Activated CD4-positive, alpha-beta T cell treated with anti-CD3 and anti-CD28 coated beads, Interleukin-2, amount 50 U/mL, for 4 hours (primary cell): ENCODE data around the gene BAIAP3.

Experiments used
- DNase-seq, 2 experiments: peaks; one replicate each; pipeline ENCODE4 v3.0.0-alpha.2; 2020

BAIAP3 gene

DNA sequence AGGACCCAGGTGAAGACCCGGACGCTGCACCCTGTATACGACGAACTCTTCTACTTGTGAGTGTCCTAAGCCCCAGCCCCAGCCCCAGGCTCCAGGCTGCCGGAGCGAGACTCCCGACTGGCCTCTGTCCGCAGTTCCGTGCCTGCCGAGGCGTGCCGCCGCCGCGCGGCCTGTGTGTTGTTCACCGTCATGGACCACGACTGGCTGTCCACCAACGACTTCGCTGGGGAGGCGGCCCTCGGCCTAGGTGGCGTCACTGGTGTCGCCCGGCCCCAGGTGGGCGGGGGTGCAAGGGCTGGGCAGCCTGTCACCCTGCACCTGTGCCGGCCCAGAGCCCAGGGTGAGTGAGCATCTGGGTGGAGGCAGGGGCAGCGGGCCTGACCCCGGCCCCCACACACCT, 14.5 kb downstream of the BAIAP3 start:
- DNase-seq, result no peak

DNA sequence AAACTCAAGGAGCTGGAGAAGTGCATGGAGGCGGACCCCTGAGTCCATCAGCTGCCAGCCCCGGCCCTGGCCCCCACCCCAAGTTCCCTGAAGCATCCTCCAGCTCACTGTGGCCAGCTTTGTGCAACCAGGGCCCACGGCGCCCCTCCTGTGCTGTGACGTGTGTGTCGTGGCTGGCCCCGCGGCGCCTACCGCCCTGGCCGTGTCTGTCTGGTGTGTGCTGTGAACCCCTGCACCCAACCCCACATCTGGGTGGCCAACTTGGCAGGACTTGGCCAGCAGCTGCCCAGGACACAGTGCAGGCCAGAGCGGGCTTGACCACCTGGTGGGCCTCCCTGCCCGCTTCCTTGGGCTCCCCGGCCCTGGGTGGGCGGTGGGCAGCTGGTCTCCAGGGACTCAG, 15.0 kb downstream of the BAIAP3 start:
- no peak for DNase-seq

DNA sequence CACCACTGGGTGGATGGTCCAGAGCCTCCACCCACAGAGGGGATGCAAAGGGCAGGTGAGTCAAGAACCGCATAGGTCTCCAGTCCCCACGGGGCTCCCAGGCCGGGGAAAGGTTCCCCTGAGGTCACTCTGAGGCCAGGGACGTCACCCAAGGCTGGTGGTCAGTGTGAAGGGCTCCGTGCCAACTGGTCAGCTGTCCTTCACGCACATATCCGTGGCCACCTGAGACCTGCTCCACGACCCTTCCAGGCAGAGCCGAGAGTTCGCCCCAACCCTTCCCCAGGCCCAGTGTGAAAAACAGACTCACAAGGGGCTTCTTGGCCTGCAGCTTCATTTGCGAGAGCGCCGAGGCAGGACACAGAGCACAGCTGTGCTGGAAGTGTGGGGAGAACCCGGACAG, 15.5 kb downstream of the BAIAP3 start:
- no peak for DNase-seq

DNA sequence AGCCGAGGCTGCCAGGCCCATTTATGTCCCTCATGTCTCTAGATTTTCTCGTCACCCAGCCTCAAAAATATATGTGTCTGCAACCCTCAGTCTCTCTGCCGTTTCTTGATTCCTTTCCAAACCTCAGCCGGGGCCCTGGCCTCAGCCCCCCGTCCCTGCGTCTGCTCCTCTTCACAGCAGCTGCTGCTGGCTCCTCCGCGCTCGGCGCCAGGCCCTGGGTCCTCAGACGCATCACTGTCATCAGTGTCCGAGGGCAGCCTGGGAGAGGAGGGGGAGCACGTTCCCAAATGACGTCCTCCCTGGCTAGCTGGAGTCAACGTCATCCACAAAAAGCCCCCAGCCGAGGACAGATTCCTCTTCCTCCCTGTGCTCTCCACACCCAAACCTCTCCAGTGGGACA, 15.9 kb downstream of the BAIAP3 start:
- no peak for DNase-seq

DNA sequence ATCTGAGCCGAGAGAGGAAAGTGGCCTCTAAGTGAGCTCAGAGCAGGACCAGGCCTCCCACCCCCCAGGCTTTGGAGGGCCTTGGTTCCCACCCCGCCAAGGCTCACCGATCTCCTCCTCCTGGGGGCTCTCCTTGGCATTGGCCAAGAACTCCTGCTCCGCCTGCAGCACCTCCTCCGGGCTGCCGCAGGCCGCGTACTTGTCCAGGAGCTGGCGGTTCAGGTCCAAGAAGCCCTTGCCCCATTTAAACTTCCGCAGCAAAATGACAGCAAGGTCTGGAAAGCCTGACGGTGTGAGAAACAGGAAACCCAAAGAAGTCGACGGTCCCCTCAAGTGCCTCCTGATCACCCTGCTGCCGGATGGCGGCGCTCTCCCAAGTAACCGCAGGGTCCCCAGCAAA, 16.5 kb downstream of the BAIAP3 start:
- no peak for DNase-seq

DNA sequence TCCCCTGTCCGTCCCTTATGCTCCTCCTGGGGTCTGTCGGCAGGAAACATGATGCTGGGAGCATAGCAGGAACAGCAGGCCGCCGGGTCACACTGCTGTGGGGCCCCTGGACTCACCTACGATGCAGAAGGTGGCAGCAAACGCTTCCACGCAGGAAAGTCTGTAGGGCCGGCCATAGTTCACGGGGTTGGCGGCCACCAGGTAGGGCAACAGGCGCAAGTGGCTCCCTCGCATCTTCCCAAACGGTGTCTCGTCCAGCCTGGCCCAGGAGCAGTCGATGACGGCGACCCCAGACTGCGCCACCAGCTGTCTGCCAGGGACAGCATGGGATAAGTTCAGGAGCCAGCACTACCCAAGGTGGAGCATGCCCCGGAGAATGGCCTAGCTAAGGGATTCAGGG, 17.2 kb downstream of the BAIAP3 start:
- no peak for DNase-seq

DNA sequence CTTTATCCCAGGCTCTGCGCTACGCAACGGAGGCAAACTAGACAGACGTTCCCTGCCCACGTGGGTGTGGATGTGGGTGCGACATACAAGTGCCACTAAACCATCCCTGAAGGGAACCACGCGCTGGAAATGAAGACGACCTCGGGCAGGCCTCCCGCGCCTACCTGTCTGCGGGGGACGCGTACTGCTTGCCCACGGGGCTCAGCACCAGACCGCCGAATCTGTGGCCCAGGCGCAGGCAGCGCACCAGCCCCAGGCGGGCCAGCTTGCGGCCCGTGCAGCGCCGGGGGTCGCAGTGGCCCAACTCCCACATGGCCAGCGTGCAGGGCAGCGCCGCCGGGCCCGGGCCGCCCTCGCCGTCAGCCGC, 17.8 kb downstream of the BAIAP3 start:
- DNase-seq, result peak in 1 of 2 experiments; percentile 14

DNA sequence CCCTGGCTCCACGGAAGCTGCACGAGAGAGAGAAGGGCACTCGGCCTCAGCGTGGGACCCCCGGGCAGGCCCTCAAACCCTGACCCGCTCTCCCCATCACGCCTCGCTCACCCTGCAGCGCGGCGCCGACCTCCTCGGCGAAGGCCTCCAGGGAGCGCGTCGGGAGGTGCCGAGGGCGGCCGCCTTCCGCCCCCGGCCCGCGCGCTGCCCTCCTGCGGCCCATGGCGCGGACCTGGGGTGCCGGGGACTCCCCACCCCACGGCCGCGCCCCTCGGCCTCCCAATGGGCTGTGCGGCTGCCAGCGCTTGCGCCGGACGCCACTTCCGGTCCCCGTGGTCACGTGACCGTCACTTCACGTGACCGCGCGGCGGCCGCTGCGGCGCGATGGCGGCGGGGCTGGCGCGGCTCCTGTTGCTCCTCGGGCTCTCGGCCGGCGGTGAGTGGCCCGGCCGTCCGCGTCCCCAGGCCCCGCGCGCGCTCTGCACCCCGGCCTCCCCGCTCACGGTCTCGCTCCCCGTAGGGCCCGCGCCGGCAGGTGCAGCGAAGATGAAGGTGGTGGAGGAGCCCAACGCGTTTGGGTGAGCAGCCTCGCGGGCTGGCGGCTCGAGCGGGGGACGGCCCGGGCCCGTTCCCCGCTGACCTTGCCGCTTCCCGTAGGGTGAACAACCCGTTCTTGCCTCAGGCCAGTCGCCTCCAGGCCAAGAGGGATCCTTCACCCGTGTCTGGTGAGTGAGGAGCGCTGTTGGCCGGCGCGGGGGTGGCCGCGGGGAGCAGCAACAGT, 18.3 kb downstream of the BAIAP3 start, which contains the start of the genes GNPTG and TSR3:
Gene GNPTG, plus strand, starts transcription at position 350 of the 781 bp plus-strand sequence. Its CDS starts 35 bp downstream, at position 385.
Gene TSR3, minus strand, starts transcription at position 297 of the 781 bp plus-strand sequence. Its CDS starts 74 bp downstream, at position 223.
- DNase-seq, result peak; percentile 61 to 70

DNA sequence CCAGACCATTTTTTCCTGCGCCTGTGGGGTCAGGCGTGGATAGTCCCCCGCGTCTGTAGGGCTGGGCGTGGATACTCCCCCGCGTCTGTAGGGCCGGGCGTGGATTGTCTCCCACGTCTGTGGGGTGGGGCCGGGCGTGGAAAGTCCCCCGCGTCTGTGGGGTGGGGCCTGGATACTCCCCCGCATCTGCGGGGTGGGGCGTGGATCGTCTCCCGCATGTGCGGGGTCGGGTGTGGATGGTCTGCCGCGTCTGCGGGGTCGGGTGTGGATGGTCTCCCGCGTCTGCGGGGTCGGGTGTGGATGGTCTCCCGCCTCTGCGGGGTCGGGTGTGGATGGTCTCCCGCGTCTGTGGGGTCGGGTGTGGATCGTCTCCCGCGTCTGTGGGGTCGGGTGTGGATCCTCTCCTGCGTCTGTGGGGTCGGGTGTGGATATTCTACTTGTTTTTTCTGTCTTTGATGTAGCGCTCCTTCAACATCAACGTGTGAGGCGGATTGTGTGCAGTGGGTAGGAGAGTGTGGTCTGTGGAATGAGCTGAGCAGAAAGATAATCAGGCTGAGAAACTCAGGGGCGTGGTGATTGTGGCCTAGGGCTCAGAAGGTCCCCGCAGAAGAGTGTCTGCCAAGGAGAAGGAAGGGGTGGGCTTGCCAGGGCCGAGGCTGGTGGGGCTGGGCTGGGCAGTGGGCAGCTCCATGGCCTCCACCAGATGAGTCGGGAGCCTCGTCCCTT, 21.5 kb downstream of the BAIAP3 start:
- no peak for DNase-seq

DNA sequence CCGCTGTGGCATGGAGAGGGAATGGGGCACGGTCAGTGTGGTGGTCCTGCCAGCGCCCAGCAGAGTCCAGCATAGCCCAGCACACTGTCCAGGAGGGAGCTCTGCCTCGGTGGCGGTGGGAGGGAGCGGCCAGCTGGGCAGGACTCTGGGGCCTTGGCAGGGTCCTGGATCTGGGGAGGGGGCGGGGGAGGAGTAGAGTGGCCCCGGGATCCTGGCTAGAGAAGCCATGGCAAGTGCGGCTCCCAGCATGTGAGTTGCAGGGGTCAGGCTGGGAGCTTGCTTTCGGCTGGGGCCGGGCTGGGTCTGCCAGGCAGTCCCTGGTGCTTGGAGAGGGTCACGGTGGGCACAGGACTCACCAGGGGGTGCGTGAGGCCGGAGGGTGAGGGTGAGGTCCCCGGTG, 22.1 kb downstream of the BAIAP3 start:
- DNase-seq, result no peak

DNA sequence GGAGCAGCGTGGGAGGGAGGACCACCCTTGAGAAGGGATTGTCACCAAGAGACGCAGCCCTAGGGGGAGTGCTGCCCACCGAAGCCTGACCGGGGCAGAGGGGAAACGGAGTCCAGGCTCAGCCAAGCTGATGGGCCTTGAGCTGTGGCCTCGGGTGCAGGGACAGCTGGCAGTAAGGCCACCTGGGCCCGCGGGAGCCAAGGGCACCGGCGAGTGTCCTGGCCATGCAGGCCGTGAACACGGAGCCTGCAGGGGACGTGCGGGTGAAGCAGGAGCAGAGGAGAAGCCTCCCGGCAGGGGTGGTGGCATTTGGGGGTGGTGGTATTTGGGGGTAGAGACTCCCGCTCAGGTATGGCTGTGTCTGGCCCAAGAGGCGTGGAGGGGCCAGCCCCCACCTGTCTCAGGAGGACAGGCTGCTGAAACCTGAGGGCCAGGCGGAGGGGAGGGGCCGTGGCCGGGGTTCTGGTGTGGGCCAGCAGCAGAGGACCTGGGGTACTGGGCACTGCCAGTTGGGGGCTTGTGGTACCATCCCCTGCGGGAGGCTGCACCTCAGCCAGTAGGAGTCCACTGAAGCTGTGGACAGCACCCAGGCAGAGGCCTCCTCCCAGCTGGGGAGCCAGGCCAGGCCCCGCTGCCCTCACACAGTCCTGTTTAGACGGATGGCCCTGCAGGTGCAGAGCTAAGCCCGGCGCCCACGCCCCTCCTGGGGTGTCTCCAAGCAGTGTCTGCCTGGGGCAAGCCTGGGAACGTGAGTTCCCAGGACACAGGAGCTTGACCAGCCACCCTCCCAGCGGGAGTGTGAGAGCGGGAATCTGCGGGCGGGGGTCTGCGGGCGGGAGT, 22.8 kb downstream of the BAIAP3 start:
- no peak for DNase-seq

DNA sequence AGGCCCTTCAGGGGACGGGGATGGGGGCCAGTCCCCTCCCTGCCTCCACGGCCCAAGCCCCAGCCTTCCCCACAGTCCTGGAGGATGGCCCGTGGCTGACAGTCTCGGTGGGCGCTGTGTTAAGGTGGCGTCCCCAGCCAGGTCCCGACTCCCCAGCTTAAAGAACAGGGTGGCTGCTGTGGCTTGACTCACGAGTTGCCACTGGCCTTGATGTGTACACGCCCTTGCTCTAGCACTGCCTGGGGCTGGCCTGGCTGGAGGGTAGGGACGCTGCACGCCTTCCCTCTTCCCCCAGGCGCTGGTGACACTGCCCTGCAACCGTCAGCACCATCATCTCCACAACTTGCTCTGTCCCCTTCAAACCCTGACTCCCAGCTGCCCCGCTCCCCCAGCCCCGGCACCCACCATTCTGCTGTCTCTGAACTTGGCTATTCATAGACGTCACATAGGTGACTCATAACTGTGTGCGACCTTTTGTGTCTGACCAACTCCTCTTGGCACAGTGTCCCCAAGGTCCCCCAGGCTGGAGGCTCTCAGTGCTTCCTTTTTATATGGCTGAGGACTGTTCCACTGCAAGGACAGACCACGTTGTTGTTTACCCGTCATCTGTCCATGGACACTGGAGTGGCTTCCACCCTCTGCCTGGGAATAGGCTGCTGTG, 24.6 kb downstream of the BAIAP3 start:
- DNase-seq, result no peak

DNA sequence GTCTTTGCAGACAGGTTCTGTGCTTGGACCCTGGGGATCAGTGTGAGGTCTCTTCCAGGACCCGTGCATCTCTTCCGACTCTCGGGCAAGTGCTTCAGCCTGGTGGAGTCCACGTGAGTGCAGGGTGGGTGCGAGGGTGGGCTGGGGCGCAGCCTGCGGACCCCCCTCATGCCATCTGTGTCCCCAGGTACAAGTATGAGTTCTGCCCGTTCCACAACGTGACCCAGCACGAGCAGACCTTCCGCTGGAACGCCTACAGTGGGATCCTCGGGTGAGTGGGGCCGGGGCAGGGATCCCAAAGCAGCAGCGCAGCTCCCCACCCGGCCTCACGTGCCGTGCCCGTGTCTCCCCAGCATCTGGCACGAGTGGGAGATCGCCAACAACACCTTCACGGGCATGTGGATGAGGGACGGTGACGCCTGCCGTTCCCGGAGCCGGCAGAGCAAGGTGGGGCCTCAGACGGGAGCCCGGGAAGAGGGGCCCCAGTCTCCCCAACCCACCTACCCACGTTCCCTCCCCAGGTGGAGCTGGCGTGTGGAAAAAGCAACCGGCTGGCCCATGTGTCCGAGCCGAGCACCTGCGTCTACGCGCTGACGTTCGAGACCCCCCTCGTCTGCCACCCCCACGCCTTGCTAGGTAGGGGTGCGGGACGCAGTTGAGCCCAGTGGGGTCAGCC, 28.4 kb downstream of the BAIAP3 start:
- no peak for DNase-seq

DNA sequence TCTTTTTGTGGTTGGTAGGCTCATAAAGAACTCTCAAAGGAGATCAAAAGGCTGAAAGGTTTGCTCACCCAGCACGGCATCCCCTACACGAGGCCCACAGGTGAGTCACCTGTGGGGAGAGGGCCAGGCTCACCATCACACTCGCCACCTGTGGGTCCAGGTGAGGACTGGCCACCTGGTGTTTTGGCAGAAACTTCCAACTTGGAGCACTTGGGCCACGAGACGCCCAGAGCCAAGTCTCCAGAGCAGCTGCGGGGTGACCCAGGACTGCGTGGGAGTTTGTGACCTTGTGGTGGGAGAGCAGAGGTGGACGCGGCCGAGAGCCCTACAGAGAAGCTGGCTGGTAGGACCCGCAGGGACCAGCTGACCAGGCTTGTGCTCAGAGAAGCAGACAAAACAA, 29.4 kb downstream of the BAIAP3 start:
- DNase-seq, result no peak

DNA sequence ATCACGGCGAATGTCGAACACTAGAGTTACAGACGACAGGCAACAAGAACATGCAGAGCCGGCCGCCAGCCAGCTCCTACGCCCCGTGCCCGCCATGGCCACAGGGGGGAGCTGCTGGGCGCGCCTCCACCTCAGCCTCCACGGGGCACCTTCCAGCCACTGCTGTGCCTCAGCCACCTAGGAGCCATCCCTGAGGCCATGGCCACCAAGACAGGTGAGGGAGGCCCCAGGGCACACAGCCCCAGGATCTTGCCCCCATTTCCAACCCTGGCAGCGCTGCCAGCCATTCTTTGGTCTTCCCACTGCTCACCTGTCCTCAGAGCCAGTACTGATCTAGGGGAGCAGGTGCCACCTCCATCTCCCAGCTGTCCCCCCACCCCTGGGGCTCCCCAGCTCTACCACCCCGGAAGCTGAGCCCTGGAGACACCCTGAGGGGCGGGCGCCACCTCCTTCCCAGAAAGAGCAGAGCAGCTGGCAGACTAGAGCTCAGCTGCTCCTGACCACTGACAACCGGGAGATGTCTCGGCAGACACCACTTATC, 30.1 kb downstream of the BAIAP3 start:
- DNase-seq, result peak; percentile 59 to 60

DNA sequence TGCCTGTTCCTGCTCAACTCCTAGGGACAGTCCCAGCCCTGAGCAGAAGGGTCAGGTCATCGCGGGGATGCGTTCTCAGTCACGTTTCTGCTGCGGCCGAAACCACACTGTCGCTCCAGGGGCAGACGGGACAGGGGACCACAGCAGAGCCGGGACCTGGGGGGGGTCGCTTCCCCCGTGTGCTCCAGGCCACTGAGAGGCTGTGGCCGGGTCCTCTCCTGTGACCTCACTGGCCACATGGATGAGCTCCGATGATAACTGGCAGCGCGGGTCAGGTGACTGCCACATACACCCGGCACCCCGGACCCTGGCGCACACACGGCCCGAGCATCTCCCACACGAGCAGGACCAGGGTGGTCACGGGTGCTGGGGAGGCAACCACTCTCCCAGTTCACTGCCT, 31.1 kb downstream of the BAIAP3 start:
- no peak for DNase-seq

DNA sequence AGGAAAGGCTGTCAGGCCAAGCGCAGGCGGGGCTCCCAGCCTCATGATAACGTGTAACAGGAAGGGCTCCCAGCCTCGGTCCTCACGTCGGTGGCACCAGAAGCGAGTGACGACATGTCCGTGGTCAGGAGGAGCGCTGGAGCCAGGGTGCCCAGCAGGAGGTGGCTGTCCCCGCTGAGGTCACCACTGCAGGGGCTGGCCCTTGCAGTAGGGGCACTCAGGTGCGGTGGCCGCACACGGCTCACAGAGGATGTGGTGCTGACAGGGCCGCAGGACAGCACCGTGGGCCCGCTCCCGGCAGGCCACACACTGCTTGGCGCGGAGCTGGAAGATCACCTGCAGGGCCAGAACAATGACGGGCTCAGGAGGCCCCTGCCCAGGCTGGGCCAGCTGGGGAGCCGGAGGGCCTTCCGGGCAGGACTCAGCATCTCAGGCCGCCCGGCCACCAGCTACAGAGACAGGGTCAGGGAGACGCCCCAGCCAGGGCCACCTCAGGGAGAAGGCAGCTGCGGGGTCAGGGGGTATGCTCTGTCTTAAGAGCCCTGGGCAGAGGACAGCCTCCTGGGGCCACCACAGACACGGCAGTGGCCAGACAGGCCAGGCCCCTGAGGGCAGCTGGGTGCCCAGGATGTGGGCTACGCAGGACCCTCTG, 32.7 kb downstream of the BAIAP3 start:
- DNase-seq, result no peak

DNA sequence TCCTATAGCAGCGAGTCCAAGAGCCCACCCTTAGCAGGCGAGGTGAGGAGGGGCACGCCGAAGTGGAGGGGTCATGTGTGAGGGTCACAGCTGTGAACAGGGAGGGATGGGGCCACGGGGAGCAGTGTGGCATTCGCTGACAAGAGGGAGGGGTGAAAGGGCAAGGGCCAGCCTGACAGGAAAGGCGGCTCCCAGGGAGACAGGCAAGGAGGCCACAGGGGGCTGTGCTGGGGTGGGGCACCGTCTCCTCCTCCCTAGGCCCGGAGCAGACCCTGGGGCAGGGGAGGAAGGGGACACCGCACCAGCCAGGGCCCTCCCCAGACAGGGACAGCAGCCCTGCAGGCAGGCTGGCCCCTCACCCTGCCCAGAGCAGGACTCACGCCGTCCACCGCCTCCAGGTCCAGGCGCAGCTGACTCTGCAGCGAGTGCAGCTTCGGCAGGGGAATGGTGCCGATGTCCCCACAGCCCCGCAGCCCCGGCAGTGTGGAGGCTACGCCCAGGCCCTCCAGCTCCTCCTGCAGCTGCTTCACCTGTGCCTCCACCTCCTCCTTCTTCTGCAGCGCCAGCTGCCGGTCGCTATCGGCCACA, 33.4 kb downstream of the BAIAP3 start:
- DNase-seq, result no peak

DNA sequence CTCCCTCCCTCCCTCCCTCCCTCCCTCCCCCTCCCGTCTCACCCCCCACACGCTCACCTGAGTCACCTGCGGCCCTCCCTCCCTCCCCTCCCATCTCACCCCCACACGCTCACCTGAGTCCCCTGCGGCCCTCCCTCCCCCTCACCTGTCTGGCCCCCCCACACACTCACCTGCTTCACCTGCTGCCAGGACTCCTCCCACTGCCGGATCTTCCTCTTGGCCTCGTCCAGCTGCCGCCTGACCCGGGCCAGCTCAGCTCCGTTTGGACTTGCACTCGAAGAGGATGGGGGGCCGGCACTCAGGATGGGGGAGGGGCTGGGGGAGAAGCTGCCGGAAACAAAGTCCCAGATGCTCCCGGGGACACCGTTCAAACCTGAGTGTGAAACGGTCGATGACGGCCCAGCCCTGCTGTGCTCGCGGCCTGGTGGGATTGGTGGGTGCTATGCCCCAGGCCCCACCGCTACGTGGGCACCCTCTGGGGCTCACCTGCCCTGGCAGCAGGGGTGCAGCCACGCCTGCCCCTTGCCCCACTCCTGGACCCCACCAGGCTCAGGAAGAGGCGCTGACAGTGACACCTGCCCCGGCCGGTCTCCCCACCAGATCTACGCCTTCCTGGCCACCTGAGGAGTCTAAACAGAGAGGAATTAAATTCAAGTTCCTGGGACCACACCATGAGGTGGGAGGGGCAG, 34.2 kb downstream of the BAIAP3 start:
- DNase-seq, result no peak
